Effector CD8-positive, alpha-beta T cell (primary cell): ENCODE data around the gene HOXB6.

Experiments
- DNase-seq: peaks from one replicate; lab custom pipeline; 2025; lab: John Stamatoyannopoulos, UW

Gene HOXB6

GRCh38 chr17:48594538-48595277, 10.1 kb downstream of the HOXB6 start:
- DNase-seq = no peak

GRCh38 chr17:48593840-48594537, 10.8 kb downstream of the HOXB6 start:
- DNase-seq = peak; percentile 70

GRCh38 chr17:48593126-48593829, 11.5 kb downstream of the HOXB6 start, which contains the start of gene HOXB5:
Gene HOXB5 (minus strand): TSS chr17:48593779. CDS start chr17:48593682, 97 bp downstream.
- no peak for DNase-seq

- DNase-seq = no peak
These were observed 12.2 kb downstream of the HOXB6 start for GRCh38 chr17:48592577-48592976.

GRCh38 chr17:48592057-48592514, 12.7 kb downstream of the HOXB6 start:
- DNase-seq = no peak

- no peak for DNase-seq
These were observed 13.3 kb downstream of the HOXB6 start for GRCh38 chr17:48591255-48592056.

GRCh38 chr17:48590607-48591161, 14.1 kb downstream of the HOXB6 start:
- no peak for DNase-seq

GRCh38 chr17:48589831-48590606, 14.8 kb downstream of the HOXB6 start, which contains the start of gene HOXB3:
Gene HOXB3 (minus strand): TSS chr17:48590241. CDS start chr17:48552474, 37,767 bp downstream.
- no peak for DNase-seq

- no peak for DNase-seq
These were observed 15.5 kb downstream of the HOXB6 start for GRCh38 chr17:48589060-48589830.

- DNase-seq = no peak
These were observed 16.3 kb downstream of the HOXB6 start for GRCh38 chr17:48588528-48588927.

- no peak for DNase-seq
These were observed 16.7 kb downstream of the HOXB6 start for GRCh38 chr17:48588074-48588415.

GRCh38 chr17:48587276-48588073, 17.3 kb downstream of the HOXB6 start:
- no peak for DNase-seq

- no peak for DNase-seq
These were observed 18.2 kb downstream of the HOXB6 start for GRCh38 chr17:48586355-48587258.

- no peak for DNase-seq
These were observed 20.5 kb downstream of the HOXB6 start for GRCh38 chr17:48584223-48584741.

- no peak for DNase-seq
These were observed 21.0 kb downstream of the HOXB6 start for GRCh38 chr17:48583708-48584222.

GRCh38 chr17:48582750-48583069, 22.1 kb downstream of the HOXB6 start:
- DNase-seq = no peak

GRCh38 chr17:48579760-48580554, 24.8 kb downstream of the HOXB6 start:
- DNase-seq = no peak
